Activated T-helper 2 cell treated with anti-CD3 and anti-CD28 coated beads, Interferon-gamma antibody, Interleukin-2, Interleukin-4, amounts not matched to agents 10 μg/mL and 5 μg/mL and 100 μg/mL, durations not matched to agents 14 hours and 24 hours and 36 hours (primary cell): ENCODE measurements around the gene TLX2. TPM values are rescaled to one million over a fixed set of nuclear protein-coding genes. Genes with fewer than 3 reads are reported as not detected.

ENCODE experiments used
- DNase-seq: peaks from one replicate; pipeline ENCODE4 v3.0.0; 2021; ENCODE audit warnings: low spot score
- H3K27ac Mint-ChIP-seq: one replicate; pipeline ENCODE4 v1.8.0; 2021; ENCODE audit warnings: mixed read lengths
- H3K27me3 Mint-ChIP-seq: one replicate; pipeline ENCODE4 v1.8.0; 2021; ENCODE audit warnings: low read depth, mixed read lengths
- H3K36me3 Mint-ChIP-seq: one replicate; pipeline ENCODE4 v1.8.0; 2021; ENCODE audit warnings: low read depth, mixed read lengths
- H3K4me1 Mint-ChIP-seq: one replicate; pipeline ENCODE4 v1.8.0; 2021; ENCODE audit warnings: low read depth, mixed read lengths
- H3K4me3 Mint-ChIP-seq: one replicate; pipeline ENCODE4 v1.8.0; 2021; ENCODE audit warnings: low read depth, mild to moderate bottlenecking, moderate library complexity, mixed read lengths
- H3K9me3 Mint-ChIP-seq: one replicate; pipeline ENCODE4 v1.8.0; 2021; ENCODE audit warnings: mixed read lengths
- intact Hi-C: fragments of 100-400 bp; cut with micrococcal nuclease; formaldehyde crosslinking; loops from one replicate; pipeline ENCODE4 v1.15.1; 2023
- total RNA-seq: library from RNA; stranded (reverse); gene quantifications from 2 replicates; pipeline ENCODE4 v1.2.3, GENCODE V29; 2022

Gene TLX2
- total RNA-seq, 1 donor from 2014 or later = 0.82 TPM

- intact Hi-C loops = no loop called here
- Mint-ChIP-seq H3K4me1 (peaks cover 20% of the 10 kb centered on the region), H3K9me3 (no peaks in the 10 kb centered on the region), H3K27ac (no peak overlapping the region), H3K36me3 (peaks cover 41% of the 10 kb centered on the region), H3K27me3 (peaks cover 8% of the 10 kb centered on the region), H3K4me3 (no peak overlapping the region)
- no peak for DNase-seq
These were observed 10.9 kb downstream of the TLX2 start for GRCh38 chr2:74524955-74525716.

DNA sequence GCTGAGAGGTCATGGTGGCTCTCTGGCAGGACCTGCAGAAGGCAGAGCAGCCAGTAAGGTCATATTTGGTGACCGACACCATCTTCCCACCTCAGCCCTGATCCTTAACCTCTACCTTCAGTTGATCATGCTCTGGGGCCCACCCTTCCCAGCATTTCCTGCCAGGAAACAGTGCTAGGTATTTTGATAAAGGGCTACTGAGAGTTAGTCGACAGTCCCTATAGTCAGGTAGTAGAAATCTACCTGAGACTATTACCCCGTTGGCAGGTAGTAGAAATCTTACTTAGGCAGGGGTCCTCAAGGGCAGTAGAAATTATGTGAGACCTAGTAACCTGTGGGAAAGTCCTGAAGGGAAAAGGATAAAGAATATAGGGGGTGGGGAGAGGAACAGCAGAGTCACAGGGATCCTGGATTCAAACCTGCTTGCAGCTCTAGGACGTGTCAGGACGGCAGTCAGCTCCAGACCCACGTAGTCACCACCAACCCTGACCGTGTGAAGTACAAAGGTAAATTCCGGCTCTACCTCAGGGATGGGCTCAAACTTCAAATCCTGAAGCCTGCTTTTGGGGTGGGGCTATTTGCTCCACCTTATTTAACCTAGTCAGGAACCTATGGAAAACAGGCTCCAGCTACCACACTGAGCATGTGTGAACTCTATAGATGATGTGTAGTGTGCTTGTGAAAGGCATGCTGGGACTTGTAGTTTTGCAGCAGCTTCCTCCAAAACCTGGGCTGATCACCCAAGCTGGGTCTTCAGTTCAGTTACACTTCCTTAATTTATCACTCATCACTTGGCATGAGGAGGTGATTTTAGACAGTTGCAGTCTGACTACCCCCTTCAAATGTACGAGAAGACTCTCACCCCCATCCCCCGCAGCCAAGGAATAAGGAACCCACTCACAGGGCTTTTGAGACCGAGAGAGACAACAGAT lies 11.7 kb downstream of the TLX2 start, which contains the start of gene DQX1:
DQX1 (minus strand) TSS at position 515 of the 932 bp plus-strand sequence; CDS start at position 13, 502 bp downstream.
- H3K4me1 Mint-ChIP-seq = peaks cover 25% of the 10 kb centered on the region
- DNase-seq = no peak
- no peaks in the 10 kb centered on the region for H3K9me3 Mint-ChIP-seq
- H3K36me3 Mint-ChIP-seq = peaks cover 44% of the 10 kb centered on the region
- intact Hi-C loops = no loop called here
- peak within 1 kb of the TSS; percentile 46 for H3K27ac Mint-ChIP-seq
- peaks cover 4% of the 10 kb centered on the region for H3K27me3 Mint-ChIP-seq
- H3K4me3 Mint-ChIP-seq = peak within 1 kb of the TSS; percentile 50

DNA sequence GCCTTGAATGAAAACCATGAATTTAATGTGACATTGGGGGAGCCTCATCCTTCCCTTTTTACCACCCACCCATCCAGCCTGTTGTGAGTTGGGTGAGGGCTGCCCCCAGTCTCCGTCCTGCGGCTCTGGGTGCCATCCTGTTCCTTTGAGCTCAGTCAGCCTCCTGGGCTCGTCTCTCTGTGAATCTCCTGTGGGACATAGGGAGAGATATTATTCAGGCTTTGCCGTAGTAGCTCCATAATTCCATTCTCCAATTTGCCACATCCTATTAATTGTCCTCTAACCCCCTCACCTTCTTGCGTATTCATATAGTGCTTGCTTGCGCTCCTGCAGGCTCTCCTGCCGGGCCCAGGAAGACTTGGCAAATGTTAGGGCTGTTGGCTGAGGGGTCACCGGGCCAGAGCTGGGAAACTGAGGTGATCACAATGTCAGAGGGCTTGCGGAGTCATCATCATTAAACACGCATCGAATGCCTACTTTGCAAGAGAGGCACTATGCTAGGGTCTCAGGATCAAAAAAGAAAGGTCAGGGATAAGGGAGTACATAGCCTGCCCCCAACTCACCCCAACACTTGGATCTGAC lies 12.5 kb downstream of the TLX2 start:
- peak overlapping the region; percentile 50 for H3K4me3 Mint-ChIP-seq

GRCh38 chr2:74527741-74528140 lies 13.5 kb downstream of the TLX2 start:
- peak overlapping the region; percentile 99 for H3K4me3 Mint-ChIP-seq
- H3K4me1 Mint-ChIP-seq = peaks cover 41% of the 10 kb centered on the region
- intact Hi-C loops = loop anchor here (2.0 kb wide), 2 partner anchors 13 to 73 kb away; partner anchors contain the start of genes INO80B and TLX2
- H3K27me3 Mint-ChIP-seq = no peaks in the 10 kb centered on the region
- DNase-seq = no peak
- H3K36me3 Mint-ChIP-seq = peaks cover 59% of the 10 kb centered on the region
- H3K27ac Mint-ChIP-seq = no peak overlapping the region
- no peaks in the 10 kb centered on the region for H3K9me3 Mint-ChIP-seq

More for the DNA sequence above, 12.5 kb downstream of the TLX2 start:
- DNase-seq = no peak
- Mint-ChIP-seq H3K36me3 (peaks cover 50% of the 10 kb centered on the region), H3K4me1 (peaks cover 32% of the 10 kb centered on the region), H3K9me3 (no peaks in the 10 kb centered on the region), H3K27me3 (peaks cover 4% of the 10 kb centered on the region), H3K27ac (no peak overlapping the region)
- intact Hi-C loops = no loop called here

DNA sequence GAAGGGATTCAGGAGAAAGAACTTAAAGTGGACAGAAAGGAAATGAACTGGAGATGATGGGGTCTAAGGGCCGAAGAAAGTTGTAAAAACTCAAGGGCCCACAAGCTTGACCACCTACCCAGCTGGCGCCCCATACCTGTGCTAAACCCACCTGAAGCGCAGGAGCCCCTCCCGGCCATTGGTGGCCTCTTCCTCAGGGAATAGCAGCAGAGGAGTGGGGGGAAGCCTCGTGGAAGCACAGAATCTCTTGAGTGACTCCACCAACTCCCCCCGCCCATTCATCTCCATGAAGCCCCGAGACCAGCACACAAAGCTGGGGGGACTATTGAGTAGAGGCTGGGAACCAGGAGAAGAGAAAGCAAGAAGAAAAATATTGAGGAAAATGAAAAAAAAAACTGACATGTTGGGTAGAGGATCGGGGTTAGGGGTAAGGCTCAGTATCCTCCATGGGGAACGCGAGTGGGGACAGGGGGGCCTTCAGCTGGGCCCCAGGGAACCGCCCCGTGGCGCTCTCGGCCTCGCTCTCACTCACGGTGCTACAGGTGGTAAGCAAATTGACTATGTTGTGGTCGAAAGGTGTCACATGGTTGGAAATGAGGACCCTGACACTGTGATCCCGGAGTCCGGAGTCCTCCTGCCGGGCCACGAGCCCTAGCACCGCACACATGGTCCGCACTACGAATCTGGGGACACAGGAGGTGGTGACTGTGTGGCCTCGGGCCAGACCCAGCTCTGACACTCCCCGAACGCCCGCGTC lies 14.5 kb downstream of the TLX2 start:
- H3K36me3 Mint-ChIP-seq = peaks cover 60% of the 10 kb centered on the region
- H3K4me3 Mint-ChIP-seq = peak overlapping the region; percentile 99
- H3K27ac Mint-ChIP-seq = peak overlapping the region; percentile 96
- DNase-seq = no peak
- H3K9me3 Mint-ChIP-seq = no peaks in the 10 kb centered on the region
- H3K4me1 Mint-ChIP-seq = peaks cover 41% of the 10 kb centered on the region
- intact Hi-C loops = loop anchor here (1.0 to 2.0 kb wide), 7 partner anchors 14 to 74 kb away; partner anchors contain the start of genes DOK1, INO80B, PCGF1 and TLX2
- no peaks in the 10 kb centered on the region for H3K27me3 Mint-ChIP-seq

DNA sequence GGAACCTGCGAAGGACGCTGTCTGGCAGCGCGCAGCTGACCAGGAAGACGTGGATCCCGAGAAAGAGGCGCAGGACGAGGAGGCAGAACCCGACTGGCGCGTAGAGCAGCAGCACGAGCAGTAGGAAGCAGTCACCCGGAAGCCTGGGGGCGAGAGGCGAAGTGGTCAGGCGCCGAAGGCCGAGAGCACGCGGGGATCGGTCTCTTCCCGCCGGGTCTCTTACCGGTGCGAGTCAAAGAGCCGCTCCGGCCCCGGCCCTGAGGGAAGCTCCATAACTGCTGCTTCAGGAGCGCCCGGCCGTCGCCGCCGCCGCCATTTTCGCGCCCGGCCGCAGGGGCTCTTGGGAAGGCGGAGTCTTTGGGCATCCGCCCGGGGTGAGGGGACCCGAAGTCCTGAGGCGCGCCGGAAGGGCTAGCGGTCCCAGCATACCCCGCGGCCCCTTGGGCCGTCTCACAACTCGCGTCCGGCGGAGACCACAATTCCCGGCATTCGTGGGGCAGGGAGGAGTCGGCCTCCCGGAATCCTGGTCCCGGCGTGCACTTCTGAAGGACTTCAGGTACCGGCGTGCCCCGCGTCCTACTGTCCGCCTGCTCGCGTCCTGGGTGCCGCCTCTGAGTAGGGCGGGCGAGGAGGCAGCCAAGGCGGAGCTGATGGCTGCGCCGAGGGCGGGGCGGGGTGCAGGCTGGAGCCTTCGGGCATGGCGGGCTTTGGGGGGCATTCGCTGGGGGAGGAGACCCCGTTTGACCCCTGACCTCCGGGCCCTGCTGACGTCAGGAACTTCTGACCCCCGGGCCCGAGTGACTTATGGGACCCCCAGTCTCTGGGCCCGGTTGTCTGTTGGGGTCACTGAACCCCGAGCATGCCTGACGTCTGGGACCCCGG lies 15.3 kb downstream of the TLX2 start, which contains the start of the genes AUP1 and HTRA2:
AUP1 (minus strand) TSS at position 350 of the 882 bp plus-strand sequence; CDS start at position 273, 77 bp downstream.
HTRA2 (plus strand) TSS at position 577 of the 882 bp plus-strand sequence; CDS start at position 651, 74 bp downstream.
- peaks cover 60% of the 10 kb centered on the region for H3K36me3 Mint-ChIP-seq
- intact Hi-C loops = loop anchor here (1.0 to 5.0 kb wide), 9 partner anchors 15 to 75 kb away; partner anchors contain the start of genes DOK1, INO80B, LBX2 and PCGF1
- no peaks in the 10 kb centered on the region for H3K27me3 Mint-ChIP-seq
- H3K27ac Mint-ChIP-seq = peak within 1 kb of the TSS; percentile 96
- H3K4me1 Mint-ChIP-seq = peaks cover 41% of the 10 kb centered on the region
- peak; percentile 93 for DNase-seq
- H3K9me3 Mint-ChIP-seq = no peaks in the 10 kb centered on the region
- peak within 1 kb of the TSS; percentile 99 for H3K4me3 Mint-ChIP-seq

GRCh38 chr2:74530239-74531187 lies 16.3 kb downstream of the TLX2 start:
- Mint-ChIP-seq H3K36me3 (peaks cover 56% of the 10 kb centered on the region), H3K4me3 (peak overlapping the region; percentile 99), H3K27me3 (no peaks in the 10 kb centered on the region), H3K9me3 (no peaks in the 10 kb centered on the region), H3K27ac (peak overlapping the region; percentile 96), H3K4me1 (peaks cover 41% of the 10 kb centered on the region)
- intact Hi-C loops = loop anchor here (2.0 to 5.0 kb wide), 2 partner anchors 18 to 33 kb away; partner anchors contain the start of gene LBX2
- peak; percentile 33 for DNase-seq

- peak overlapping the region; percentile 99 for H3K4me3 Mint-ChIP-seq
- peak overlapping the region; percentile 96 for H3K27ac Mint-ChIP-seq
- DNase-seq = no peak
- no peaks in the 10 kb centered on the region for H3K27me3 Mint-ChIP-seq
- H3K36me3 Mint-ChIP-seq = peaks cover 46% of the 10 kb centered on the region
- intact Hi-C loops = loop anchor here (2.0 to 5.0 kb wide), 2 partner anchors 17 to 34 kb away; partner anchors contain the start of gene LBX2
- peaks cover 35% of the 10 kb centered on the region for H3K4me1 Mint-ChIP-seq
- no peaks in the 10 kb centered on the region for H3K9me3 Mint-ChIP-seq
These were observed 17.4 kb downstream of the TLX2 start for GRCh38 chr2:74531666-74532065.

- Mint-ChIP-seq H3K27ac (peak overlapping the region; percentile 66), H3K9me3 (no peaks in the 10 kb centered on the region), H3K4me1 (peaks cover 30% of the 10 kb centered on the region), H3K27me3 (peaks cover under 1% of the 10 kb centered on the region), H3K36me3 (peaks cover 40% of the 10 kb centered on the region), H3K4me3 (peak overlapping the region; percentile 68)
- DNase-seq = no peak
- intact Hi-C loops = loop anchor here (5.0 kb wide), 1 partner anchor 35 kb away; the partner anchor contains the start of gene LBX2
These were observed 18.0 kb downstream of the TLX2 start for GRCh38 chr2:74532222-74532621.

- intact Hi-C loops = loop anchor here (5.0 kb wide), 1 partner anchor 36 kb away; the partner anchor contains the start of gene LBX2
- H3K27ac Mint-ChIP-seq = no peak overlapping the region
- H3K27me3 Mint-ChIP-seq = peaks cover 9% of the 10 kb centered on the region
- no peak for DNase-seq
- H3K4me3 Mint-ChIP-seq = no peak overlapping the region
- H3K4me1 Mint-ChIP-seq = peaks cover 21% of the 10 kb centered on the region
- peaks cover 28% of the 10 kb centered on the region for H3K36me3 Mint-ChIP-seq
- no peaks in the 10 kb centered on the region for H3K9me3 Mint-ChIP-seq
These were observed 19.2 kb downstream of the TLX2 start for GRCh38 chr2:74533464-74533863.
